SK-N-SH treated with all-trans-retinoic acid at 6 μM for 48 hours (cell line): ENCODE results near the gene GFPT1.

Source experiments
- ATAC-seq: fragments of 200-7000 bp; cut with Tn5 transposase; 3 replicates; pipeline ENCODE4 v1.9.1; 2020; ENCODE audit warnings: mild to moderate bottlenecking, moderate library complexity
- ARNTL ChIP-seq: fragments of 450-650 bp; formaldehyde crosslinking; IDR thresholded peaks from 2 replicates; pipeline ENCODE4 v1.5.0; 2020; ENCODE audit warnings: low read depth, mild to moderate bottlenecking, moderate library complexity, borderline replicate concordance
- BACH2 ChIP-seq: fragments of 250-450 bp; sonication (Bioruptor Pico); IDR thresholded peaks from 2 replicates; pipeline ENCODE4 v1.9.0; 2021; ENCODE audit warnings: mild to moderate bottlenecking, borderline replicate concordance
- CREB5 ChIP-seq: fragments of 250-450 bp; sonication (Bioruptor Pico); IDR thresholded peaks from 2 replicates; pipeline ENCODE4 v1.5.1; 2020; ENCODE audit warnings: low read depth, mild to moderate bottlenecking, moderate library complexity
- CSDC2 ChIP-seq: fragments of 250-450 bp; sonication (Bioruptor Pico); IDR thresholded peaks from 2 replicates; pipeline ENCODE4 v1.5.0; 2020; ENCODE audit warnings: mild to moderate bottlenecking, moderate library complexity
- CSRNP3 ChIP-seq: fragments of 250-450 bp; sonication (Bioruptor Pico); IDR thresholded peaks from 2 replicates; pipeline ENCODE4 v1.5.1; 2021; ENCODE audit warnings: mild to moderate bottlenecking, moderate library complexity
- ESRRG ChIP-seq: fragments of 250-450 bp; sonication (Bioruptor Pico); IDR thresholded peaks from 2 replicates; pipeline ENCODE4 v1.6.1; 2021; ENCODE audit warnings: mild to moderate bottlenecking
- GLIS3 ChIP-seq: fragments of 250-450 bp; sonication (Bioruptor Pico); IDR thresholded peaks from 2 replicates; pipeline ENCODE4 v1.5.0; 2020; ENCODE audit warnings: mild to moderate bottlenecking, moderate library complexity
- ISL1 ChIP-seq: fragments of 250-450 bp; sonication (Bioruptor Pico); IDR thresholded peaks from 2 replicates; pipeline ENCODE4 v2.1.2; 2022; ENCODE audit warnings: mild to moderate bottlenecking, moderate library complexity
- OSR1 ChIP-seq: fragments of 250-450 bp; sonication (Bioruptor Pico); IDR thresholded peaks from 2 replicates; pipeline ENCODE4 v1.8.0; 2022; ENCODE audit warnings: moderate library complexity, mild to moderate bottlenecking, inconsistent platforms
- PATZ1 ChIP-seq: fragments of 250-450 bp; sonication (Bioruptor Pico); IDR thresholded peaks from 2 replicates; pipeline ENCODE4 v1.8.0; 2020; ENCODE audit warnings: mild to moderate bottlenecking, moderate library complexity, borderline replicate concordance
- POU6F1 ChIP-seq: fragments of 250-450 bp; sonication (Bioruptor Pico); IDR thresholded peaks from 2 replicates; pipeline ENCODE4 v1.8.0; 2021; ENCODE audit warnings: low read depth, mild to moderate bottlenecking, moderate library complexity, borderline replicate concordance
- PPARA ChIP-seq: fragments of 250-450 bp; sonication (Bioruptor Pico); IDR thresholded peaks from 2 replicates; pipeline ENCODE4 v1.5.0; 2020; ENCODE audit warnings: mild to moderate bottlenecking, borderline replicate concordance
- RARB ChIP-seq: fragments of 250-450 bp; sonication (Bioruptor Pico); IDR thresholded peaks from 2 replicates; pipeline ENCODE4 v1.8.0; 2021; ENCODE audit warnings: mild to moderate bottlenecking, moderate library complexity
- SNAI2 ChIP-seq: fragments of 250-450 bp; sonication (Bioruptor Pico); IDR thresholded peaks from 2 replicates; pipeline ENCODE4 v1.5.0; 2020; ENCODE audit warnings: mild to moderate bottlenecking, moderate library complexity
- TCF4 ChIP-seq: fragments of 250-450 bp; sonication (Bioruptor Pico); IDR thresholded peaks from 2 replicates; pipeline ENCODE4 v1.8.0; 2021; ENCODE audit warnings: mild to moderate bottlenecking, moderate library complexity, borderline replicate concordance
- TOX ChIP-seq: fragments of 250-450 bp; sonication (Bioruptor Pico); IDR thresholded peaks from 2 replicates; pipeline ENCODE4 v1.8.0; 2021; ENCODE audit warnings: mild to moderate bottlenecking, moderate library complexity, borderline replicate concordance
- TSHZ2 ChIP-seq: fragments of 250-450 bp; sonication (Bioruptor Pico); IDR thresholded peaks from 2 replicates; pipeline ENCODE4 v1.5.0; 2020; ENCODE audit warnings: mild to moderate bottlenecking, moderate library complexity
- ZC3H10 ChIP-seq: fragments of 250-450 bp; sonication (Bioruptor Pico); IDR thresholded peaks from 2 replicates; pipeline ENCODE4 v1.5.1; 2021; ENCODE audit warnings: mild to moderate bottlenecking, moderate library complexity
- ZFP3 ChIP-seq: fragments of 250-450 bp; sonication (Bioruptor Pico); IDR thresholded peaks from 2 replicates; pipeline ENCODE4 v1.5.0; 2020; ENCODE audit warnings: mild to moderate bottlenecking, moderate library complexity
- ZFP30 ChIP-seq: fragments of 450-650 bp; formaldehyde crosslinking; IDR thresholded peaks from 2 replicates; pipeline ENCODE4 v1.5.0; 2022; ENCODE audit warnings: mild to moderate bottlenecking, moderate library complexity
- ZNF565 ChIP-seq: fragments of 450-650 bp; formaldehyde crosslinking; conservative IDR thresholded peaks from 2 replicates; pipeline ENCODE4 v1.5.0; 2020; ENCODE audit warnings: low read depth, mild to moderate bottlenecking, moderate library complexity
- ZNF70 ChIP-seq: fragments of 450-650 bp; formaldehyde crosslinking; IDR thresholded peaks from 2 replicates; pipeline ENCODE4 v1.5.0; 2020; ENCODE audit warnings: mild to moderate bottlenecking, moderate library complexity
- ZNF8 ChIP-seq: fragments of 450-650 bp; formaldehyde crosslinking; IDR thresholded peaks from 2 replicates; pipeline ENCODE4 v1.5.0; 2020; ENCODE audit warnings: mild to moderate bottlenecking, moderate library complexity

GFPT1 gene

GRCh38 chr2:69400121-69400520 is 13.1 kb upstream of the GFPT1 start:
- ATAC-seq, result no peak
- TF ChIP-seq TOX (CRISPR knock-in tag) (no peak), ARNTL (CRISPR knock-in tag) (no peak), POU6F1 (CRISPR knock-in tag) (no peak), CSDC2 (CRISPR knock-in tag) (no peak), ZNF8 (CRISPR knock-in tag) (no peak), TSHZ2 (CRISPR knock-in tag) (no peak), CREB5 (CRISPR knock-in tag) (no peak), OSR1 (CRISPR knock-in tag) (no peak), ISL1 (CRISPR knock-in tag) (no peak), PATZ1 (CRISPR knock-in tag) (no peak), PPARA (CRISPR knock-in tag) (no peak), BACH2 (CRISPR knock-in tag) (no peak), ZFP30 (CRISPR knock-in tag) (no peak), ZNF565 (CRISPR knock-in tag) (no peak)
- TF ChIP-seq, all 23 proteins: peak for 0

- ATAC-seq, result no peak
- TF ChIP-seq ZFP30 (CRISPR knock-in tag) (no peak), SNAI2 (no peak), TOX (CRISPR knock-in tag) (no peak), GLIS3 (no peak)
These were observed 10.2 kb upstream of the GFPT1 start for GRCh38 chr2:69397234-69397633.

- ATAC-seq, result no peak
- no peak for TF ChIP-seq ZNF565 (CRISPR knock-in tag)
- TF ChIP-seq, all 23 proteins: peak for 0
These were observed 8.8 kb upstream of the GFPT1 start for GRCh38 chr2:69395866-69396265.

GRCh38 chr2:69393963-69394362 is 6.9 kb upstream of the GFPT1 start:
- ATAC-seq, result no peak
- TF ChIP-seq BACH2 (CRISPR knock-in tag), result no peak
- no peak for TF ChIP-seq ESRRG (CRISPR knock-in tag)
- TF ChIP-seq ARNTL (CRISPR knock-in tag), result no peak
- TF ChIP-seq TOX (CRISPR knock-in tag), result no peak
- no peak for TF ChIP-seq CREB5 (CRISPR knock-in tag)
- no peak for TF ChIP-seq TCF4 (CRISPR knock-in tag)
- TF ChIP-seq POU6F1 (CRISPR knock-in tag), result no peak
- TF ChIP-seq ZNF70 (CRISPR knock-in tag), result no peak
- no peak for TF ChIP-seq ZNF565 (CRISPR knock-in tag)
- no peak for TF ChIP-seq CSRNP3 (CRISPR knock-in tag)
- TF ChIP-seq ZNF8 (CRISPR knock-in tag), result no peak
- TF ChIP-seq ZC3H10 (CRISPR knock-in tag), result no peak
- TF ChIP-seq ZFP30 (CRISPR knock-in tag), result no peak
- no peak for TF ChIP-seq PPARA (CRISPR knock-in tag)
- TF ChIP-seq ISL1 (CRISPR knock-in tag), result no peak
- TF ChIP-seq ZFP3, result no peak
- no peak for TF ChIP-seq SNAI2
- TF ChIP-seq RARB (CRISPR knock-in tag), result no peak
- no peak for TF ChIP-seq GLIS3
